G401 (cell line): Measurements from ENCODE around the gene IL24. TPM values are rescaled to one million over a fixed set of nuclear protein-coding genes. Genes with fewer than 3 reads are reported as not detected.
"Not testable (repeated sequence)": the region's sequence is repeated elsewhere in the genome, so short reads cannot be mapped to it uniquely, and the experiment has no call there.

ENCODE experiments used
- DNase-seq: peaks from one replicate; pipeline ENCODE4 v3.0.0-alpha.2; 2015; ENCODE audit warnings: low spot score
- in situ Hi-C: cut with HindIII; loops from 2 replicates; pipeline ENCODE4 v1.10.0; 2016; ENCODE audit warnings: low sequenced_read_pairs, mixed read lengths
- total RNA-seq: library from RNA; depleted of rRNA; stranded (reverse); fragments of >200 nt; shearing (Covaris generic); gene quantifications from 2 replicates; pipeline ENCODE4 v1.2.3, GENCODE V29; 2014; rRNA removed

Gene IL24, protein sequence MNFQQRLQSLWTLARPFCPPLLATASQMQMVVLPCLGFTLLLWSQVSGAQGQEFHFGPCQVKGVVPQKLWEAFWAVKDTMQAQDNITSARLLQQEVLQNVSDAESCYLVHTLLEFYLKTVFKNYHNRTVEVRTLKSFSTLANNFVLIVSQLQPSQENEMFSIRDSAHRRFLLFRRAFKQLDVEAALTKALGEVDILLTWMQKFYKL
- total RNA-seq = not detected in 2 replicates

DNA sequence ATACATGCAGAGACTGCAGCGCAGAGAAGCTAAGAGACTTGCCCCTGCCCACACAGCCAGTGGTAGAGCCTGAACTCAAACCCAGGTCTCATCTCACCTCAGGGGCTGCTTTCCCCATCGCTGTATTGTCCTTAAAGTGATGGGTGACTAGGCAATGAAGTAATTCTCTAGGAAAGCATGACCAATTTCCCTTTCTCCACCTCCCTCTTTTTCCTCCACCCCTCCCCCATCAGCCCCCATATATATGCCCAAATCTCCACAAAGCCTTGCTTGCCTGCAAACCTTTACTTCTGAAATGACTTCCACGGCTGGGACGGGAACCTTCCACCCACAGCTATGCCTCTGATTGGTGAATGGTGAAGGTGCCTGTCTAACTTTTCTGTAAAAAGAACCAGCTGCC is at the start of gene IL24:
IL24 (plus strand) TSS at position 269 of the 400 bp plus-strand sequence. CDS start 390 bp downstream, outside the sequence.
- in situ Hi-C loops = no loop called here
- DNase-seq = no peak

DNA sequence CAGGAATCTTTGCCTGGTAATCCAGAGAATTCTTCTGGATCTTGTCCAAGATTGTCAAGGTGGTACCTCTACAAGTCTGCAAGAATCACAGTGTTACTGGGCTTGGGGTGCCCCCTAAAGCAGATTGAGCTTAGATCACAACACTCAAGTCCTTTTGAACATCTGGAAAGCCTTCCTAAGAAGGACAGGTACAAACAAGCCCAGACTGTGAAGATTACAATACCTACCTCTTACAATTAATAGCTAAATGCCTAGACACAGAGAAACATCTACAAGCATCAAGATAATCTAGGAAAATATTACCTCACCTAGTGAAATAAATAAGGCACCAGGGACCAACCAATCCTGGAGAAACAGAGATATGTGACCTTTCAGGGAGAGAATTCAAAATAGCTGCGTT is 49.3 kb upstream of the IL24 start:
- in situ Hi-C loops = no loop called here
- DNase-seq = no peak

DNA sequence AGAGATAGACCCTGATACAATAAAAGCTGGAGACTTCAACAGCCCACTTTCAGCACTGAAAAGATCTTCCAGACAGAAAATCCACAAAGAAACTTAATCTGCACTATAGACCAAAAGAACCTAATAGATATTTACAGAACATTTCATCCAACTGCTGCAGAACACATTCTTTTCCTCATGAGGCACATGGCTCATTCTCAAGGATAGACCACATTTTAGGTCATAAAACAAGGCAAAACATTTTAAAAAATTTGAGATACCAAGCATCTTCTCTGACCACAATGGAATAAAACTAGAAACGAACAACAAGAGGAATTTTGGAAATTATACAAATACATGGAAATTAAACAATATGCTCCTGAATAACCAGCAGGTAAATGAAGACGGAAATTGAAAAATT is 46.8 kb upstream of the IL24 start:
- in situ Hi-C loops = no loop called here
- no peak for DNase-seq

DNA sequence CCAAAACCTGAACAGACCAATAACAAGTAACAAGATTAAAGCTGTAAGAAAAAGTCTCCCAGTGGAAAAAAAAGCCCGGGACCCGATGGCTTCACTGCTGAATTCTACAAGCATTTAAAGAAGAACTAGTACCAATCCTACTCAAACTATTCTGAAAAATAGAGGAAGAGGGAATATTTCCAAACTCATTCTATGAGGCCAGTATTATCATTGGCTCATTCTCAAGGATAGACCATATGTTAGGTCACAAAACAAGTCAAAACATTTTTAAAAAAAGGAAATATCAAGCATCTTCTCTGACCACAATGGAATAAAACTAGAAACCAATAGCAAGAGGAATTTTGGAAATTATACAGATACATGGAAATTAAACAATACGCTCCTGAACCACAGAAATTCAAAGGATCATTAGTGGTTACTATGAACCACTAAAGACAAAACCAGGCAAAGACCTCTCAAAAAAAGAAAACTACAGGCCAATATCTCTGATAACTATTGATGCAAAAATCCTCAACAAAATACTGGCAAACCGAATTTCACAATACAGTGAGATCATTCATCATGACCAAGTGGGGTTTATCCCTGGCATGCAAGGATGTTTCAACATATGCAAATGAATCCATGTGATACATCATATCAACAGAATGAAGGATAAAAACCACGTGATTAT is 45.8 kb upstream of the IL24 start:
- in situ Hi-C loops = no loop called here
- DNase-seq = no peak

DNA sequence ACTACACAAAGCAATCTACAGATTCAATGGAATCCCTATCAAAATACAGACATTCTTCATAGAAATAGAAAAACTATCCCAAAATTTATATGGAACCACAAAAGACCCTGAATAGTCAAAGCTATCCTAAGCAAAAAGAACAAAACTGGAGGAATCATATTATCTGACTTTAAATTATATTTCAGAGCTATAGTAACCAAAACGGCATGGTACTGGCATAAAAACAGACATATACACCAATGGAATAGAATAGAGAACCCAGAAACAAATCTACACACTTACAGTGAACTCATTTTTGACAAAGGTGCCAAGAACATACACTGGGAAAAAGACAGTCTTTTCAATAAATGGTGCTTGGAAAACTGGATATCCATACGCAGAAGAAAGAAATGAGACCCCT is 44.6 kb upstream of the IL24 start:
- in situ Hi-C loops = not testable (repeated sequence)

DNA sequence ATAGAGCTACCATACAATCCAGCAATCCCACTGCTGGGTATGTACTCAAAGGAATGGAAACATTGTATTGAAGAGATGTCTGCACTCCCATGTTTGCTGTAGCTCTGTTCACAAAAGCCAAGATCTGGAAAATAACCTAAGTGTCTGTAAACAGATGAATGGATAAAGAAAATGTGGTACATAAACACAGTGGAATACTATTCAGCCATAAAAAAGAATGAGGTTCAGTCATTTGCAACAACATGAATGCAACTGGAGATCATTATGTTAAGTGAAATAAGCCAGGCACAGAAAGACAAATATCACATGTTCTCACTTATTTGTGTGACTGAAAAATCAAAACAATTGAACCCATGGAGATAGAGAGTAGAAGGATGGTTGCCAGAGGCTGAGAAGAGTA is 43.5 kb upstream of the IL24 start:
- DNase-seq, in situ Hi-C loops: not testable (repeated sequence)

More for the DNA sequence above, 44.6 kb upstream of the IL24 start:
- DNase-seq = not testable (repeated sequence)

DNA sequence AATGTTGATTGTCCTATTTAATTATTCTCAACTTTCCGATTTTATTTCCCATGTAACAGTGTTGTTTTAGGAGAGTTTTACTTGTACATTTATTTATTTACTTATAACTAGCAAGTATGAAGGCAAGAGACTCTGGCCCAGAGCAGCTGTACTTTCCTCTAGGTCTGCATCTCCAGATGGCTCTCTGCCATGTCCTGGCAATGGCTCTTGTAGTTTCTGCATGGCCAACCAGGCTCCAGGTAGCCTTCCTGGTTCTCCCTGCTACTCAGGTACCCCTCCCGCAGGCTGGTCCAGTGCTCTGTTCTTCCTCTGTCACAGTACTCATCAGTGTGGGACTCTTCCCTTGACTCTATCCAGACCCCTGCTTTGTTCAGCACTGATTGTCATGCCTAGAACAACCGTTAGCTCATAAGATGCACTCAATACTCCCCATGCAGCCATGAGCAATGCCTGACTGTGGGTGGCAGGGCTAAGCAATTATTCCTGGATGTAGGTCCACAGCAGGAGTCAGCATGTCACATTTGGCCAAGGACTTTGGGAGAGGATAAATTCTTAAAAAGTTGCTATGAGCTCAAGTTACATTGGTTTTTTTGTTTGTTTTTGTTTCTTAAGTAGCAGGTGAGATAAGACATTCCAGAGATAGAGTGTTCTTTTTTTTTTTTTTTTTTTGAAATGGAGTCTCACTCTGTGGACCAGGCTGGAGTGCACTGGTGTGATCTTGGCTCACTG is 42.7 kb upstream of the IL24 start:
- in situ Hi-C loops = no loop called here
- peak; percentile 37 for DNase-seq

DNA sequence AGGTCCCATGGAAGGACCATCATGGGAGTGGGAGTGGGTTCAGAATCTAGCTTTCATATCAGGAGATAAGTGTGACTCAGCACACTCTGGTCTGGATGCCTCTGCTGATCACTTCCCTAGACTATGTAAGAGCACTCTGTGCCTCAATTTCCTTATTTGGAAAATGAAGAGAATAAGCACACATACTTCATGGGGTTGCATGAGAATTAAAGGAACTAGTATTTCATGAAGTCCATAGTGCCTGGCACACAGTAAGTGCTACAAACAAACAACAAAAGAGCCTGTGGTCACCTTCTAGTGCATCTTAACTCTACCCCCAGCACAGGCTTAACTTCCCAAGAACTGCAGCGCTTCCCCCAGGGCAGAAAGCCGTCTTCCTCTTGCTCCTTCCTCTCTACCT is 41.4 kb upstream of the IL24 start:
- no peak for DNase-seq
- in situ Hi-C loops = no loop called here

DNA sequence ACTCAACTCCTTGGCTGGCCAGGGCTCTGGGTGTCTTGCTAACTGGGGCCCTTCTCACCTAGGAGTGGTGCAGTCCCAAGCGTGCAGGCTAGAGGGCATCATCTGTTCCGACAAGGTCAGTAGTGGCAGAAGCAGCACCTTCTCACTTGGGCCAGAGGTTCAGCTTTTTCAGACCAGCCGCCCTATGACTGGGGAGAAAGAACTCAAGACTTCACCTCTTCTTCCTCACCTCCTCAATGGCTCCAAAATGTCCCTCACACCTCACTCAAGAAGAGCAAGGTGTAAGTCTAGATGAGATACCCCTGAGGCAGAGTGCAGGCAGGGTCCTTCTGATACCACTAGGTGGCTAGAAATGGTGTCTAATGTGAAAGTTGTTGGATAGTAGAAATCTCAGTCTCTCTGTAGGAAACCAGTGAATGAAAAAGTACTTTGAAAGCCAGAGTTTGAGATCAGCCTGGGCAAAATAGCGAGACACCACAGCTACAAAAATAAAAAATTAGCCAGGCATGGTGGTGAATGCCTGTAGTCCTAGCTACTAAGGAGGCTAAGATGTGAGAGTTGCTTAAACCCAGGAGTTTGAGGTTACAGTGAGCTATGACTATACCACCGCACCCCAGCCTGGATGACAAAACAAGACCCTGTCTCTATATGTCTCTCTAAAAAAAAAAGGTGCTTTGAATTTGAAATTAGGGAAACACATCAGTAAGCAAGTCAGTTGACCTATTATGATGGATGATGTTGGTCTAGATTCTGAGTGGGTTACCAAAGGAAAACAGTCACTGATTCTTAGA is 40.4 kb upstream of the IL24 start:
- no peak for DNase-seq
- in situ Hi-C loops = no loop called here

DNA sequence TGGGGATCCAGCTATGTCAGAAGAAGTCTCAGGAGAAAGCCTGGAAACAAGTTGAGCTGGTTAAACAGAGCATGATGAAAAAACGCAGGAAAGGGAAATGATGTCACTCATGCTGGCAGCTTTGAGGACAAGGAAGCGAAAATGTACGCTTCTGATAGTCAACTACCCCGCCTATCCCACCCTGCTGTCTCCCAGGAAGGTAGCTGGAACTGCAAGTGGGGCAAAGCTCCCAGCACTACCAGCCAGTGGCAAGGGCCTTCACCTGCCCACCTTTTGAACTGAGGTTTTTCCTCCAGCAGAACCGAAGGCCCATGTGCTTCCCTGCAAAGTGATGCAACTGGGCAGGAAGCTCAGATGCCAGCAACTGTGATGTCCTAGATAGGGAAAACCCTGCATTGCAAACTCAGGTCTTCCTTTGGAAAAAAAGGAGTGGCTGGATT is 38.1 kb upstream of the IL24 start:
- in situ Hi-C loops = no loop called here

DNA sequence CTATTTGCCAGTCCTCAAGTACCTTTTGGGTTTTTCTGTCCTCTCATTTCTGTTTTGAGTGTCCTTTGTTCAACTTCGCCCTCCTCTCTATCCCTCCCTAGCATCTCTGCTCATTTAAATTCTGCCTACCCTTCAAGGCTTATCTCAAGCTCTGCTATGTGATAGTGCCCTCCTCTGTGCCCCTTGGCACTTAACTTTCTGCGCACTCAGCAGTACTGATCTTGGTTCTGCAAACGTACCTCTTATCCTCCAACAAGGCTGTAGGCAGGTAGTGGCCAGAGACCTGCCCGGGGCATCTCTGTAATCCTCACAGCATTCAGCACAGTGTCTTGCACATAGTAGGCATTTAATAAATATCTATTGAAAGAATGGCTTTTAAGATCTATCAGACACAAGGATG is 37.1 kb upstream of the IL24 start:
- DNase-seq = no peak
- in situ Hi-C loops = no loop called here

More for the DNA sequence above, 38.1 kb upstream of the IL24 start:
- DNase-seq = no peak

DNA sequence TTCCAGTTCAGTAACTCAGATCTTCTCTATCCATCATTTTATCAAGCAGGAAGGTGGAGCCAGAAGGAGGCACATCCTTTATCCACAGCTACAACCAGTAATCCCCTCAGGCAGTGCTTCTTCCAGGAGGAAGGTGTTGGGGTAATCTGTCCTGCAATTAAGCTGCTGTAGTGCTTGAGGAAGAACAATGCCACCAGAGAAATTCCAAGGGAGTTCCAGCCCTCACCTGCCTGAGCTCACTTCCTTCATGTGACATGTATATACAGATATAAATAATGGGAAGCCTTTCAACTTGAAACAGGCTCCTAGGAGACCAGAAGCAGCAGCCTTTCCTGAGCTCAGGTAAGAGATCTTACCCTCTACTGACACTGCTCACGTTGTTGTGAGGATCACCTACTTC is 34.0 kb upstream of the IL24 start:
- DNase-seq = no peak
- in situ Hi-C loops = no loop called here

DNA sequence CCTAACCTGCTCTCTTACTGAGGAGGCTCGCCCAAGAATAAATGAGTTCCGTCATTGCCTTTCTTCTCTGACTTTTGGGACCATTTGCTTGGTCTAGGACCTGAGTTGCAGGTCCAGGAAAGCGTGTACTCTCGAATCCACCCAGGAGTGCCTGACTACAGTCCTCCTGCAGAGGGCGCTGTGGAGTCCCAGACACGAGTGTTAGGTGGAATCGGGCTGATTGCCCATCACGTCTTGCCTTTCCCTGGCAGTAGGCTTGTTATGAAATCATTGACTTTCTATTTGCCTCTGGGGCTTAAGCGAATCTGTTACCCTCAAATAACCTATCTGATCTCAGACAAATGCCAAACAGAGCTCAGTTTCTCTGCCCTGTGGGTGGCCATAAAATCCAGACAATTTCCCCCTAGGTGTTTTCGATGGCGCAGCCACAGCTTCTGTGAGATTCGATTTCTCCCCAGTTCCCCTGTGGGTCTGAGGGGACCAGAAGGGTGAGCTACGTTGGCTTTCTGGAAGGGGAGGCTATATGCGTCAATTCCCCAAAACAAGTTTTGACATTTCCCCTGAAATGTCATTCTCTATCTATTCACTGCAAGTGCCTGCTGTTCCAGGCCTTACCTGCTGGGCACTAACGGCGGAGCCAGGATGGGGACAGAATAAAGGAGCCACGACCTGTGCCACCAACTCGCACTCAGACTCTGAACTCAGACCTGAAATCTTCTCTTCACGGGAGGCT is 32.1 kb upstream of the IL24 start, which contains the start of gene IL20:
IL20 (plus strand) TSS at position 685 of the 733 bp plus-strand sequence. CDS start 230 bp downstream, outside the sequence.
- peak; percentile 45 for DNase-seq
- in situ Hi-C loops = no loop called here

DNA sequence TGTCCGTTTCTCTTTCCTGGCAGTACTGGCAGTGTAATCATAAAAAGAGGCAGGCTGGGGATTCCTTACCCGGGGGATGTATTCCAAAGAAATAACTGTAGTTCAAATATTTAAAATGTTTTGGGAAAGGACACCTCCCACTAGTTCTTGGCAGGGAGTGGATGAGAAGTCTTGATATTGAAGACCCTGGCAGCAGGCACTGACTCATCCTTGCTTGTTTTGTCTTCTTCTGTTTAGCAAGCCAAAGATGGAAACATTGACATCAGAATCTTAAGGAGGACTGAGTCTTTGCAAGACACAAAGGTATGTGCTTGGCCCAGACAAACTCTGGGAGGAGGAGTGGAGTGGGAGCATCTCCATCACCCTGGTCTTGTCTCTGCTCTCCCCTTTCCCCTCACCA is 31.2 kb upstream of the IL24 start:
- in situ Hi-C loops = no loop called here
- DNase-seq = no peak

DNA sequence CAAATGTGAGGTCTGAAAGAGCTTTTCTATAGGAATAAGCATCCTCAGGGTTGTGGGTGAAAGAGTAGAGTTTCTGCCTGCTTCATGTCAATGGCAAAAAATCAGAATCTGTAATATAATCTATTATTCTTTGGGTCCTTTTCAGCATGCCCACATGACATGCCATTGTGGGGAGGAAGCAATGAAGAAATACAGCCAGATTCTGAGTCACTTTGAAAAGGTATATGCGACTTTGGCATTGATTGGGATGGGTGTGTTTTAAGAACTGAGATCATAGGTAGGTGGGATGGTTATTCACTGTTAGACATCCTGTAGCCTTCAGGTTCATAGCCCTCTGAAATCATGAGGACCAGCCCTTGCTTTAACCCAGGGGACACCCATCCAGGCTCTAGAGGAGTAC is 30.0 kb upstream of the IL24 start:
- DNase-seq = no peak
- in situ Hi-C loops = no loop called here

DNA sequence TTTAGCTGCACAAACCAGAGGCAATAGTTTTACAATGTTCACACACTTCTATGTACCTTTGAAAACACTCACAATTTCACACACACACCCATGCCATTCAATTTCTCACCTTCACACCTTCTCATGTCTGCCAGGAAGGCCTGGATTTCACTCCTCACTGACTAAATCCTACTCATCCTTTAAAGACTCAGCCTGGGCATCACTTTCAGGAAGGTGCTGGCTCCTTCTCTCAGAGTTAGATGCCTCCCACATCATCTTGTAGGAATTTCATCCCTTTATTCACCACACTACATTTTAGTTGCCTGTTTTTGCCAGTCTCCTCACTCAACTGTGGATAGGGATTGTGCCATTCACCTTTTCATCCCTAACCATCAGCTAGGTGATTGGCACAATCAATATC is 29.5 kb upstream of the IL24 start:
- no peak for DNase-seq
- in situ Hi-C loops = no loop called here

DNA sequence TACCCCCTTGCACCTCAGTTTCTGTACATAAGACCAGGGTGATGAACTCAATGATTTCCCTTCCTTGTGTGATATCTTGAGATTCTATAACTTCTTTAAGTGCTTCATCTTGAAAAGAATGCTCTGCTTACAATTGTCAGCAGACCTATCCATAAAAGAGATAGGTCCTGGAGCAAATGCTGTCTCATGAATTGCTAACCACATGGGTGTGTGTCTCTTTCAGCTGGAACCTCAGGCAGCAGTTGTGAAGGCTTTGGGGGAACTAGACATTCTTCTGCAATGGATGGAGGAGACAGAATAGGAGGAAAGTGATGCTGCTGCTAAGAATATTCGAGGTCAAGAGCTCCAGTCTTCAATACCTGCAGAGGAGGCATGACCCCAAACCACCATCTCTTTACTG is 29.0 kb upstream of the IL24 start:
- in situ Hi-C loops = no loop called here
- DNase-seq = no peak

DNA sequence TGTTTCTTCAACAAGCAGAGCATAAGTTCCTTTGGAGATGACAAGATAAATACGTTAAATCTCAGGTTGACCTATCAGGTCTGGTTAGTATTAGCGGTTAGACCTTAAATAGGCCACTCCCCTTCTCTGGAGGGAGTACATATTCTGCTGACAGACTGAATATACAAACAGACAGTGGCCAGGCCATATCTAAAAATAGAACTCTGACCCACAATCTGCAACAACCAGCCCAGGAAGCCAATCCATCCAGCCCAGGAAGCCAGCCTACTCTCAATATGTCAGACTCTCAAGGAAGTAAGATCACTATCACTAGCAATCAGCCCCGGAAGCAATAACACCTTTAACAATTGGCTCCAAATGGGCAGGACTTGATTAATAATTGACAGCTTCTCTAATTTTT is 25.1 kb upstream of the IL24 start:
- in situ Hi-C loops = no loop called here
- no peak for DNase-seq
